ENCODE data around the gene FBXO41.
"Not testable (repeated sequence)": the region's sequence is repeated elsewhere in the genome, so short reads cannot be mapped to it uniquely, and the experiment has no call there.

The FBXO41 gene

GRCh38 chr2:73286134-73286655 is 1.9 kb upstream of the FBXO41 start:
- no peak for DNase-seq (ENCODE audit: low read depth)

- DNase-seq (ENCODE audit: low read depth): no peak
These were observed 971 bp upstream of the FBXO41 start for GRCh38 chr2:73285159-73285739.

- no peak for DNase-seq (ENCODE audit: low read depth)
These were observed 558 bp downstream of the FBXO41 start for GRCh38 chr2:73283545-73284295.

DNA sequence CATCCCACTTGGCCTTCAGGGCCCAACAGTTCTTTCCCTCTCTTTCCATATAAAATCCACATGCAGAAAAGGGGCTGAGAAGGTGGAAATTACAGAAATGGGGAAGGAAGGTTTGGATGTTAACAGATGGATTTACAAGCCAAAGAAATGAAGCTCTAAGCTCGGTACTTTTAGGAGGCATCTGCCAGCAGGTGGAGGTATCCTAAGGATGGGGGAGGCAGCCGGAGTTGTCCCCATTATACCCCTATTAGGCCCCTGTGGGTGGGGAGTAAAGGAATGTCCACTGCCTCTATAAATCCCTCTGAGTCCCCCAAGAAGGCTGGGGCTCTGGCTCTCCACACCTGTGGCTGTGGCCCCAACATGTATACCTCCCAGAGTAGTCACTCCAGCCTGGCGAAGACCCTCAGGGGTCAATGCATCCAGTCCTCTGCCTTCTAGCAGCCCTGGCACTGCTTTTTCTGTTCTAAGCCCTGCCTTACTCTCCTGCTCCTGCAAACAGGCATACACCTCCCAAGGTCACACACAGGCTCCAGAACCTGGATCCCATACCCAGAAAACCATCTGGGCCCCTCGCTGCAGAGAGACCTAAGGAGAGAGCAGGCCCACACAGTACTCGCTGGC is 1.2 kb downstream of the FBXO41 start:
- no peak for DNase-seq (ENCODE audit: low read depth)

DNA sequence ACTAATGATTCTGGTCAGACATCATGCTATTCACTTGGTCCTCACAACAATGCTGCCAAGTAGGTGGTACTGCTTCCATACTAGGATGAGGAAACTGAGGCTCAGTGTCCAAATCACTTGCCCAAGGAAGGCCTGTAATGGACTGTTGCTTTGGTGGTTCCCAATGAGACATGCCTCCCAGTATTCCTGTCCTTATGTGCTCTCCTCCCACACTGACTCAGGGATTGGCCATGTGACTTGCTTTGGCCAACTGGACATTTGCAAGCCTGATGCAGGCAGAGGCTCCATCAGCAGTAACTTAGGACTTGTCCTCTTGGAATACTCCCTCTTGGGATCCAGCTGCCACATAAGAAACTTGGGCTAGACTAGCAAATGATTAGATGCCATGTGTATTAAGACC is 3.0 kb downstream of the FBXO41 start:
- DNase-seq (ENCODE audit: low read depth): no peak

GRCh38 chr2:73279852-73280251 is 4.4 kb downstream of the FBXO41 start:
- DNase-seq (ENCODE audit: low read depth): no peak

DNA sequence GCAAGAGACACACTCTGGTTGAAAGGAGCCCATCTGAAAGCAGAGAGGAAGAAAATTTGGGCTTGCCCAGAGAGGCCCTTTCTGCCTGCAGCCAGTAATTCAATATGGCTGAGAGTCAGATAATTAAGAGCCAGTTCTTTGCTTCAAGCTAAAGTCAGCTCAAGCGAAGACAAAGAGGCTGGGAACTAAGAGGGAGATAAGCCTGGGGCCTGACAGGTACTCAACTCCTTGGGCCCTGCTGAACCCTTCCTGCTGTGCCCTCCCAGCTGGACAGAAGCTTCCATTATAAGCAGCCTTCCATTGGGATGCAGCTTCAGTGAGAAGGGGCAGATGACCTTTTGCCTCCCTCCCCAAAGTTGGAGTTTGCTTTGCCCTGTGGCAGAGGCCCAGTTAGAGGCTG is 12.0 kb downstream of the FBXO41 start:
- no peak for DNase-seq (ENCODE audit: low read depth)

DNA sequence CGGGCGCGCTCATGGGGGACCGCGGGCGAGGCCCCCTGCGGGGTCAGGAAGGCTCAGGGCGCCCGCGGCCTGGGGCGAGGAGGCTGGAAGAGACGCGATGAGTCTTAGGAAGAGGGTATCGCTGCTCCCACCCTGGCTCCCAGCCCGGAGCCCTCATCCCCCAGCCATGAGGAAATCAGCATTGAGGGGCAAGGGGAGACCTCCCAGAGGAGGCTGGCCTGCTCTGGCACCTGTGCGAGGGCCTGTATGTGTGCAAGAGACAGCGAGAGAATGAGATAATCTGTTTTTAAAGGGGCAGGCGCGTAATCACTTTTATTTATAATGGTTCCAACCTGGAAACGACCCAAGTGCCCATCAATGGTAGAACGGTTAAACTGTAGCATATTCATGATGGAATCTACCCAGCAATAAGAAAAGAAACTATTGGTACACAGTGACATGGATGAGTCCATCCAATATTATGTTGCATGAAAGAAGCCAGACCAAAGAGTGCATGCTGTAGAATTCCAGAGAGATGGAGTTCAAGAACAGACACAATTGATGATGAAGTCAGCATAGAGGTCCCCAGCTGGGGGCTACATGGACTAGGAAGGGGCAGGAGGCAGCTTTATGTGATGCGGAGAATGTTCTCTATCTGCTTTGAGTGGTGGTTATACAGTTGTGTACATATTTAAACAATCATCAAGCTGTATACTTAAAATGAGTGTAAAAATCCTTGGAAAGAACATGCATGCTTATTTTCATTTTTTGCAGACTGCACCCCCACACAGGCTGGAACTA is 14.4 kb downstream of the FBXO41 start:
- DNase-seq (ENCODE audit: low read depth): no peak

DNA sequence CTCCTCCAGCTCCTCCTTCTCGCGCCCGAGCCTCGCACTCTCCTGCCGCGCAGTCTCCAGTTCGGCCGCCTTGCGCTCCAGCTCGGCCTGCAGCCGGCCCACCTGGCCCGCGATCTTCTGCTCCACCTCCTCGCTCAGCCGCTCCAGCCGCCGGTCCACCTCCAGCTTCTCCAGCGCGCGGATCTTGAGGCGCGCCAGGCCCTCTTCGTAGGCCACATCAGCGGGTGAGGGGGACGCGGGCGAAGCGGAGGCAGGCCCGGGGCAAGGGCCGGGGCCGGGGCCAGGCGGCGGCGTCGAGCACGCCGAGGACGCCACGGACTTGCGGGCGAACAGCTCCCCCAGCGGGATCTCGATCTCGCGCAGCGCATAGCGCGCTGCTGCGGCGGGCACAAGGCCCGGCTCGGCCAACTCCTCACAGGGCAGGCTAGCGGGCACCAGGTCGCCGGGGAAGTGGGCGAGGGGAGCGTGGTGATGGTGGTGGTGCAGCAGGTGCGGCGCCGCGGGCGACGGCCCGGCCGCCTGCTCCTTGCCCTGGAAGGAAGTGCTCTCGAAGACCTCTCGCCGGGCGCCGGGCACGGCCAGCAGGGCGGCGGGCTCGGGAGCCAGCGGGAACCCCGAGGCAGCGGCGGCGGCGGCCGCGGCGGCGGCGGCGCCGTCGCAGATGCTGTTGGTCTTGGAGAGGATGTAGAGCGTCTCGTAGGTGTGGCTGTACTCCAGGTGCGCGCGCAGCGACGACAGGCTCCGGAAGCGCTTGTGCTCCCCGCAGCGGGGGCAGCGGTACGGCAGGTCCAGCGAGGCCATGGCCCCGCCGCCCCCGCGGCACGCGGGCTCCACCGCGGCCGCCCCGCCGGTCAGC is 15.2 kb downstream of the FBXO41 start:
- peak; percentile 63 for DNase-seq (ENCODE audit: low read depth)

GRCh38 chr2:73268366-73268829 is 15.9 kb downstream of the FBXO41 start:
- DNase-seq (ENCODE audit: low read depth): no peak

DNA sequence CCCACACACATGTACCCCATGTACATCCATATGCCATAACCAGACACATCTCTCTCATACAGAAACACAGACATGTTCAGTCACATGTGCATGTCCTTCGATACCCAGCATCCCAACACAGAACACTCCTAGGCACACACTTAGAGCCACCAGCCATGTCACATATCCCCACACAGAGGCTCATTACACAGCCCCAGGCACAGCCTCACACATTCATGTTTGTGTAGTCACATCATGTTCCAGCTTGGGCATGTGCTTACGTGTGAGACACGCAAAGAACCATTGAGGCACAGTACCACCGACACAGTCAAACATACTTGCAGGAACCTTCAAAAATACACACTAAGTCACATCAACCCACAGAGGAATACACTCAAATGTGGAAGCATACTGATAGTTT is 17.3 kb downstream of the FBXO41 start:
- DNase-seq (ENCODE audit: low read depth): no peak

- no peak for DNase-seq (ENCODE audit: low read depth)
These were observed 18.0 kb downstream of the FBXO41 start for GRCh38 chr2:73266061-73266901.

GRCh38 chr2:73265298-73266060 is 18.8 kb downstream of the FBXO41 start:
- no peak for DNase-seq (ENCODE audit: low read depth)

DNA sequence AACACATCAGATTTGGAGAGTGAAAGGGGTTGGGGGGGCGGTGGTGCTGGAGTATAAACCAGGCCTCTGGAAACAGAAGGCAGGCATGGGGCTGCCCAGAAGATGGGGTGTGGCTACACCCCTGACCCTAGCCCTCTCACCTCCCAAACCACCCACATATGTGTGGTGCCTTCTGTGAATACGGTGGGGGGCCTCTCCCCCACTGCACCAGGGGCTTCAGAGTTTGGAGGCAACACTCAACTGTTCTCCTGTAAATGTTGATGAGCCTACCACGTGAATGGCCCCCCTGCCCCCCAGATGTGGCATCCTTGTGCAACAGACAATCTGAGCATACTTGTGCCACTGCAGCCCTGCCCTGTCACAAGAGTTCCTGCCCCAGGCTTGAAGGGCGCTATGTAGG is 19.5 kb downstream of the FBXO41 start:
- no peak for DNase-seq (ENCODE audit: low read depth)

DNA sequence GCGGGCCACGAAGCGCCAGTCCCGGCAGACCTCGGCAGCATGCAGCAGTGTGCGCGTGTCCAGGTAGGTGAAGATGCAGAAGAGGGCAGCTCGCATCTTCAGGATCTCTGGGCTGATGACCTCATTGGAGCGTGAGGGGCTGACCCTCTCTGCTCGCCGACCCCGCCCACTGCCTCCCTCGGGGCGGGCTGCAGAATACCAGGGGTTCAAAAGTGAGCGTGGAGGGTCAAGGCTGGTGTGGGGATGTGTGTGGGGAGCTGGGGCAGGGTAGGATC is 20.0 kb downstream of the FBXO41 start:
- no peak for DNase-seq (ENCODE audit: low read depth)

DNA sequence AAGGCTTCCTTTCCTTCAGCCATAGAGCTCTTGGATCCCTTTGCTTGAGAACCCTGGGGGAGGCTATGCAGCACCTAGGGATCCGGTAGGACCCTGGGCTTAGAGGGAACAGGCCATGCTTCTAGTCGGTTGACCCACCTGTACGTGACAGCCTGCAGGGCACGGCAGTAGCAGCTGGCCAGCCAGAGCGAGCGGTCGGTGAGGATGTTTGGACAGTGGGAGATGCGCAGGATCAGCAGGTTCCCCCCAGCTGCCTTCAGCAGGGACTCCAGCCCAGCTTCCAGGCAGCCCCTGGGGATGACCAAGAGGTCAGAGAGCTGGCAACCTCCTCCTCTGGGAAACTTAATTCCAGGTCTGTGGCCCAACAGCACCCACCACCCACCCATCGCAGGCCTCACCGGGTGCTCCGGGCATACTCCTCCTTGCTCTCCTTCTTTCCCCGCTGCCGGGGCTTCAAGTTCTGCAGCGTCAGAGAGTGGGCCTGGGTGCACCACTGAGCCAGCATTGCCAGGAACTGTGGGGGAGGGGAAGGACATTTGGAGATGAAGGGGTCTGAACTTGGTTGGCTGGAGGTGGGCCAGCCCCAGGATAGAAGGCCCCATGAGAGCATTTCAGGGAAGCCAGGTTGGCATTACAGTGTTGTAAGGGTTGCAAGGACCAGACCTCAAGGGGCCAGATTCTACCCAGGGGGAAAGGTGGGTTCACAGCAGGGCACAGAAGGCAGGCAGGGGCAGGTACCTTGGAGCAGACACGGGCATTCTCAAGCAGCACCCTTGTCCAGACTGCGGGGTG is 20.5 kb downstream of the FBXO41 start:
- no peak for DNase-seq (ENCODE audit: low read depth)

DNA sequence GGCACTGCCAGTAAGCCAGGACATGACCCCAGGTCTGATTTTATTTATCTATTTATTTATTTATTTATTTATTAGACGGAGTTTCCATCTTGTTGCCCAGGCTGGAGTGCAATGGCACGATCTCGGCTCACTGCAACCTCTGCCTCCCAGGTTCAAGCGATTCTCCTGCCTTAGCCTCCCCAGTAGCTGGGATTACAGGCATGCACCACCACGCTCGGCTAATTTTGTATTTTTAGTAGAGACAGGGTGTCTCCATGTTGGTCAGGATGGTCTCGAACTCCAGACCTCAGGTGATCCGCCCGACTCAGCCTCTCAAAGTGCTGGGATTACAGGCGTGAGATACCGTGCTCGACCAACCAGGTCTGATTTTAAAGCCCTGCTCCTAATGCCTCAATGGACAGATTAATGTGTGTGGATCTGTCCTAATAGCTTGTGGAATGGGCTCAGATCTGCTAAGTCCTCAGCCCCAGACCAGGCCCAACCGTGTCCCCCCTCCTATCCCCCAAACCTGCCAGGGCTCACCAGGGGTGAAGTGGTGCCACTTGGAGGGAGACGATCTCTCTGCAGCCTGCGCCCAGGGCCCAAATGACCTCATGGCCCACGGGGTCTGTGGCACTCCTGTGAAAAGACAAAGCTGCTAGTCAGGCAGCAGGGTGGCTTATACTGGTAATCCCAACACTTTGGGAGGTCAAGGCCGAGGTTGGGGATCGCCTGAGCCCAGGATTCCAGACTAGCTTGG is 21.4 kb downstream of the FBXO41 start:
- not testable (repeated sequence) for DNase-seq (ENCODE audit: low read depth)

DNA sequence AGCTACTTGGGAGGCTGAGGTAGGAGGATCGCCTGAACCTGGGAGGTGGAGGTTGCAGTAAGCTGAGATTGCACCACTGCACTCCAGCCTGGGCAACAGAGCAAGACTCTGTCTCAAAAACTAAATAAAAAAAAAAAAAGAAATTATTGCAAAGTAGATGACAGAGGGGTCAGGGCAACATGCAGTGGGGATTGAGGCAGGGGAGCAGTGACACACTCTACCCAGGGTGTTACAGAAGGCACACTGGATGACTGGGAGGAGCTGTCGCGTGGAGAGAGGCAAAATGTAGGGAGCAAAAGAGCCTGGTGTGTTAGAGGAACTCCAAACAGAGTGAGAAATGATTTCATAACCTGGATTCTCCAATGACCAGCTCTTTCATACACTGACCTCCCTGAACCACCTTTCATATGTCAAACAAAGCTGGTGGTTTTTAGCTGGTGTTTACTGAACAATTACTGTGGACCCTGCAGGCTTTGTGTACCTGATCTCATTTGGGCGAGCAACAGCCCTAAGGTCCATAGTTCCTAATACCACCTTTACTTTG is 22.1 kb downstream of the FBXO41 start:
- no peak for DNase-seq (ENCODE audit: low read depth)
